HG03025 (cell line): Measurements from ENCODE around the gene YPEL3.
A peak's percentile ranks its signal among the peaks of the same experiment; 100 is the strongest.

Source experiments
- ATAC-seq: cut with Tn5 transposase; IDR thresholded peaks from one replicate; pipeline ENCODE4 v1.9.1; 2021; ENCODE audit warnings: mild to moderate bottlenecking, moderate library complexity; ENCODE audit not compliant: unreplicated experiment, low FRiP score

The YPEL3 gene

GRCh38 chr16:30091474-30092372, 4.3 kb downstream of the YPEL3 start, which contains the start of gene TBX6:
Gene TBX6 (minus strand): TSS chr16:30091924. CDS start chr16:30091193, 731 bp downstream.
- peak; percentile 51 for ATAC-seq

GRCh38 chr16:30090610-30091331, 5.2 kb downstream of the YPEL3 start:
- no peak for ATAC-seq

- no peak for ATAC-seq
Observed at GRCh38 chr16:30088832-30089624, 7.0 kb downstream of the YPEL3 start.

GRCh38 chr16:30088237-30088831, 7.7 kb downstream of the YPEL3 start:
- ATAC-seq = no peak

- ATAC-seq = no peak
Observed at GRCh38 chr16:30087181-30087898, 8.7 kb downstream of the YPEL3 start.

- no peak for ATAC-seq
Observed at GRCh38 chr16:30086291-30087140, 9.5 kb downstream of the YPEL3 start.

GRCh38 chr16:30085820-30086219, 10.2 kb downstream of the YPEL3 start:
- ATAC-seq = no peak

GRCh38 chr16:30085247-30085646, 10.8 kb downstream of the YPEL3 start:
- ATAC-seq = no peak

- no peak for ATAC-seq
Observed at GRCh38 chr16:30084816-30085159, 11.2 kb downstream of the YPEL3 start.

GRCh38 chr16:30084096-30084815, 11.8 kb downstream of the YPEL3 start:
- no peak for ATAC-seq

- no peak for ATAC-seq
Observed at GRCh38 chr16:30083216-30084055, 12.6 kb downstream of the YPEL3 start.

- ATAC-seq = no peak
Observed at GRCh38 chr16:30082545-30083090, 13.4 kb downstream of the YPEL3 start.

GRCh38 chr16:30079480-30079879, 16.5 kb downstream of the YPEL3 start:
- no peak for ATAC-seq

GRCh38 chr16:30078744-30079143, 17.3 kb downstream of the YPEL3 start:
- no peak for ATAC-seq

GRCh38 chr16:30077656-30078055, 18.4 kb downstream of the YPEL3 start:
- ATAC-seq = no peak

- peak; percentile 19 for ATAC-seq
Observed at GRCh38 chr16:30076276-30076791, 19.7 kb downstream of the YPEL3 start.
